Measurements from ENCODE around the gene SSBP4.

SSBP4 gene

GRCh38 chr19:18443406-18443805, 24.2 kb downstream of the SSBP4 start:
- Histone ChIP-seq H3K9me3 (ENCODE audit: insufficient read depth, low read length) (no peaks in the 10 kb centered on the region), H3F3A (ENCODE audit: insufficient read depth) (peaks cover 21% of the 10 kb centered on the region), H3K36me3 (ENCODE audit: low read length) (no peaks in the 10 kb centered on the region), H4K20me1 (ENCODE audit: low read depth, low read length) (no peaks in the 10 kb centered on the region), H3K79me2 (ENCODE audit: insufficient read depth, low read length) (no peaks in the 10 kb centered on the region), H3K9ac (ENCODE audit: low read length) (no peak overlapping the region), H3K4me2 (ENCODE audit: low read depth, low read length, poor library complexity, severe bottlenecking) (no peak overlapping the region), H3K27ac (ENCODE audit: low read depth, low read length) (no peak overlapping the region), H3K9me2 (replicated peaks; ENCODE audit: insufficient read depth, low read length) (no peaks in the 10 kb centered on the region), H3K27me3 (ENCODE audit: low read length) (no peaks in the 10 kb centered on the region), H3K4me3 (ENCODE audit: insufficient read depth, low read length, poor library complexity, severe bottlenecking) (no peak overlapping the region), H2AFZ (ENCODE audit: low read depth, low read length, severe bottlenecking) (no peak overlapping the region)
- TF ChIP-seq EZH2phosphoT487 (conservative IDR thresholded peaks at IDR 0.05; ENCODE audit: low read length) (no peak), CTCF (IDR thresholded peaks at IDR 0.05; ENCODE audit: insufficient read depth, low read length, poor library complexity, severe bottlenecking) (no peak)

DNA sequence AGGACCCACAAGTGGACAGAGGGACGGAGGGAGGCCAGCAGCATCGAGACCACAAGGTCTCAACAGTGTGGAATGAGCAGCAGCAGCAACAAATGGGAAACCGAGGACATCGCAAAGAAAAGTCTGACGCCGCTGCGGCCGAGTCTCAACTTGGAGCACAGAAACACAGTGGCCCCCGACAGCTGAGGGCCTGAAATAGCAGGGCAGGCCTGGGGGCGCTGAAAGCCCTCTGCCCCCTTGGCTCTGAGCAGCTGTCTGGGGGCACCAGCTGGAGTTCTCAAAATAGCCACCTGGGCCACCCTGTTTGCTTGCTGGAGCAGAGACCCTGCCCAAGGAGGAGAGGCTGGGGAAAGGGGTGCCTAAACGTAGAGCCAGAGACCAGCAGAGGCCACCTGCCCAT, 24.6 kb downstream of the SSBP4 start:
- H3K36me3 ChIP-seq (ENCODE audit: low read length), result no peaks in the 10 kb centered on the region

GRCh38 chr19:18444513-18444912, 25.3 kb downstream of the SSBP4 start:
- Histone ChIP-seq H3K9me2 (replicated peaks; ENCODE audit: insufficient read depth, low read length) (no peaks in the 10 kb centered on the region), H3K27me3 (ENCODE audit: low read length) (no peaks in the 10 kb centered on the region), H3F3A (ENCODE audit: insufficient read depth) (peaks cover 12% of the 10 kb centered on the region), H3K79me2 (ENCODE audit: insufficient read depth, low read length) (no peaks in the 10 kb centered on the region), H2AFZ (ENCODE audit: low read depth, low read length, severe bottlenecking) (no peak overlapping the region), H3K27ac (ENCODE audit: low read depth, low read length) (no peak overlapping the region), H3K9ac (ENCODE audit: low read length) (no peak overlapping the region), H3K4me3 (ENCODE audit: insufficient read depth, low read length, poor library complexity, severe bottlenecking) (no peak overlapping the region), H4K20me1 (ENCODE audit: low read depth, low read length) (no peaks in the 10 kb centered on the region), H3K4me2 (ENCODE audit: low read depth, low read length, poor library complexity, severe bottlenecking) (no peak overlapping the region), H3K36me3 (ENCODE audit: low read length) (no peaks in the 10 kb centered on the region), H3K9me3 (ENCODE audit: insufficient read depth, low read length) (no peaks in the 10 kb centered on the region)
- TF ChIP-seq CTCF (IDR thresholded peaks at IDR 0.05; ENCODE audit: insufficient read depth, low read length, poor library complexity, severe bottlenecking) (no peak), EZH2phosphoT487 (conservative IDR thresholded peaks at IDR 0.05; ENCODE audit: low read length) (no peak)

More for the DNA sequence above, 24.6 kb downstream of the SSBP4 start:
- no peak overlapping the region for H2AFZ ChIP-seq (ENCODE audit: low read depth, low read length, severe bottlenecking)
- no peaks in the 10 kb centered on the region for H3K79me2 ChIP-seq (ENCODE audit: insufficient read depth, low read length)
- no peak overlapping the region for H3K4me3 ChIP-seq (ENCODE audit: insufficient read depth, low read length, poor library complexity, severe bottlenecking)
- no peaks in the 10 kb centered on the region for H3K27me3 ChIP-seq (ENCODE audit: low read length)
- H4K20me1 ChIP-seq (ENCODE audit: low read depth, low read length), result no peaks in the 10 kb centered on the region
- no peaks in the 10 kb centered on the region for H3K9me2 ChIP-seq (replicated peaks; ENCODE audit: insufficient read depth, low read length)
- H3F3A ChIP-seq (ENCODE audit: insufficient read depth), result peaks cover 19% of the 10 kb centered on the region
- no peaks in the 10 kb centered on the region for H3K9me3 ChIP-seq (ENCODE audit: insufficient read depth, low read length)
- no peak overlapping the region for H3K9ac ChIP-seq (ENCODE audit: low read length)
- no peak overlapping the region for H3K27ac ChIP-seq (ENCODE audit: low read depth, low read length)
- TF ChIP-seq EZH2phosphoT487 (conservative IDR thresholded peaks at IDR 0.05; ENCODE audit: low read length) (no peak), CTCF (IDR thresholded peaks at IDR 0.05; ENCODE audit: insufficient read depth, low read length, poor library complexity, severe bottlenecking) (no peak)
- no peak overlapping the region for H3K4me2 ChIP-seq (ENCODE audit: low read depth, low read length, poor library complexity, severe bottlenecking)

Measured in SU-DHL-6 (cell line).